Femur (tissue), 1 donor: ENCODE results near the gene DUSP21.
"Not testable (repeated sequence)": the region's sequence is repeated elsewhere in the genome, so short reads cannot be mapped to it uniquely, and the experiment has no call there.

Source experiments
- DNase-seq: peaks from one replicate; pipeline ENCODE4 v3.0.0-alpha.2; 2017

Gene DUSP21

GRCh38 chrX:44876767-44877166 lies 32.9 kb downstream of the DUSP21 start:
- no peak for DNase-seq

GRCh38 chrX:44878780-44879179 lies 35.0 kb downstream of the DUSP21 start:
- DNase-seq = no peak

- DNase-seq = no peak
Measured at GRCh38 chrX:44881549-44881948, 37.7 kb downstream of the DUSP21 start.

- no peak for DNase-seq
Measured at GRCh38 chrX:44882635-44883034, 38.8 kb downstream of the DUSP21 start.

GRCh38 chrX:44884944-44885343 lies 41.1 kb downstream of the DUSP21 start:
- no peak for DNase-seq

GRCh38 chrX:44889824-44890223 lies 46.0 kb downstream of the DUSP21 start:
- DNase-seq = no peak

DNA sequence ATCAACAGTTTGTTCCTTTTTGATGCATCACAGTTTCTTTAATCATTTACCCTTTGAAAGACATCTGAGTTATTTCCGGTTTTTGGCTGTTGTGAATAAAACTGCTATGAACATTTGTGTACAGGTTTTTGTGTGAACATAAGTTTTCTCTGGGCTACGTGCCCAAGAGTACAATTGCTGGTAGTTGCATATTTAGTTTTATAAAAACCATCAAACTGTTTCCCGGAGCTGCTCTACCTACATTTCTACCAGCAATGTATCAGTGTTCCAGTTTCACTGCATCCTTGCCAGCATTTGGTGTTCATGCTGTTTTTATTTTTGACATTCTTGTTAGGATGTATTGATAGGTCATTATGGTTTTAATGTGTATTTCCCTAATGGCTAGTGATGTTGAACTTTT lies 46.4 kb downstream of the DUSP21 start:
- DNase-seq = no peak

GRCh38 chrX:44890687-44891086 lies 46.9 kb downstream of the DUSP21 start:
- DNase-seq = not testable (repeated sequence)

DNA sequence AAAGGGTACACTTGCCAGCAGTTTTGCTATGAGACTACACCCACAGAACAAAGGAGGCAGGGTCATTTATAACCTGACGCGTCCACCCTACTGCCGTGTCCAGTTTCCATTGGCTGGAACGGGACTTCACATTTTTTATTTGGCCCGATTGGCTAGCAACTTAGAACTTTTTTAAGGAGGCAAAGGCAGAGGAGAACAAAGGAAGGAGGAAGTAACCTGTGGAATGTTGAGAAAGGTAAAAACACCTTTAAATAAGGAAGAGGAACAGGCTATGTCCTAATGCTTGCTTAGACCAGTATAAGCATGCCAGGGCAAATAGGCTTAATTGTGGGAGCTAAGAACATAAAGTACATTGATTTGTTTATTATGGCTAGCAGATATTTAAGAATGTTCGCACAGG lies 47.8 kb downstream of the DUSP21 start:
- no peak for DNase-seq
